Pancreas (tissue), 10 donors: ENCODE measurements around the gene NFE2. TPM values are rescaled to one million over a fixed set of nuclear protein-coding genes. Genes with fewer than 3 reads are reported as not detected.
A peak's percentile ranks its signal among the peaks of the same experiment; 100 is the strongest.

Experiments
- ATAC-seq, 4 donors: fragments of 200-7000 bp; cut with Tn5 transposase; one replicate each; pipeline versions ENCODE4 v1.8.0 to v1.9.1; 2020; ENCODE audit warnings: mild to moderate bottlenecking in 4 of 4, moderate library complexity in 4 of 4
- DNase-seq, 6 donors: peaks; one replicate each; pipeline ENCODE4 v3.0.0-alpha.2; 2020
- FAIRE-seq: peaks from 2 replicates; lab custom pipeline; 2012; peaks lifted over from hg19 to GRCh38; lab: Jason Lieb, UNC
- H3K27ac ChIP-seq, 4 donors: fragments of 200-600 bp; sonication (generic); 1 replicate in 3 of 4; 2 replicates in 1 of 4; pipeline versions ENCODE4 v1.5.0 to v1.8.0; 2020
- H3K27me3 ChIP-seq, 4 donors: fragments of 200-600 bp; one replicate each; pipeline ENCODE4 v1.8.0; 2021
- H3K36me3 ChIP-seq, 3 donors: fragments of 200-600 bp; sonication (generic) in 1 of 3; one replicate each; pipeline versions ENCODE4 v1.5.0 to v1.8.0; 2020 to 2021
- H3K4me1 ChIP-seq, 3 donors: fragments of 200-600 bp; one replicate each; pipeline ENCODE4 v1.8.0; 2021
- H3K4me3 ChIP-seq, 4 donors: fragments of 200-600 bp; sonication (generic) in 2 of 4; one replicate each; pipeline versions ENCODE4 v1.5.0 to v1.8.0; 2020 to 2021
- H3K9me3 ChIP-seq, 4 donors: fragments of 200-600 bp; one replicate each; pipeline ENCODE4 v1.8.0; 2021
- WGBS, 2 donors: extraction: QIAGEN DNeasy Blood & Tissue Kit; methylation state at CpG; one replicate each; pipeline ENCODE4 v1.1.7; 2013; 5-methylcytosine and 5-hydroxymethylcytosine counted together
- intact Hi-C, 3 donors: fragments of 100-400 bp; cut with DNase I; formaldehyde crosslinking; loops; one replicate each; pipeline versions ENCODE4 v1.11.1 to v1.14.2; 2022
- polyA plus RNA-seq, 2 donors: library from polyadenylated mRNA; stranded (reverse); fragments of 200-250 nt; gene quantifications; one replicate each; pipeline ENCODE4 v1.2.3, GENCODE V29; 2013
- total RNA-seq, 6 donors: library from RNA; stranded (reverse); fragmentation: NEBNext Ultra II Directional in 4 of 6; extraction: Animal tissue kit (Norgen Biotek cat#: 25700) in 4 of 6; gene quantifications; one replicate each; pipeline versions ENCODE4 v1.2.1 to v1.2.4, GENCODE V29; 2021 to 2023
- TF ChIP-seq, protein P1 (sequence below), 4 donors: fragments of 200-600 bp; sonication (generic) in 3 of 4; IDR thresholded peaks; one replicate each; pipeline versions ENCODE4 v1.5.0 to v1.8.0; 2021; ENCODE audit warnings: antibody characterized with exemption in 4 of 4
- donor health status: healthy with polysubstance abuse.
- donor health status: DM: no; HTN: no; CAD: no; lungs with moderate emphysema.
- donor health status: DM: no; HTN: no; CAD: no.
- donor health status: control.
- donor health status: control.
- donor health status: Bipolar disorder and iron deficiency.
- donor health status: DM: yes; HTN: yes; CAD: no.
- donor health status: DM: no; HTN: no; CAD: no.
- donor health status: DM: no; HTN: no; CAD: no.
- donor health status: DM: yes; HTN: yes; CAD: no.

The NFE2 gene
- total and polyA plus RNA-seq, 8 donors: 0.16 to 0.58 (median 0.34) TPM; not detected in 1

DNA sequence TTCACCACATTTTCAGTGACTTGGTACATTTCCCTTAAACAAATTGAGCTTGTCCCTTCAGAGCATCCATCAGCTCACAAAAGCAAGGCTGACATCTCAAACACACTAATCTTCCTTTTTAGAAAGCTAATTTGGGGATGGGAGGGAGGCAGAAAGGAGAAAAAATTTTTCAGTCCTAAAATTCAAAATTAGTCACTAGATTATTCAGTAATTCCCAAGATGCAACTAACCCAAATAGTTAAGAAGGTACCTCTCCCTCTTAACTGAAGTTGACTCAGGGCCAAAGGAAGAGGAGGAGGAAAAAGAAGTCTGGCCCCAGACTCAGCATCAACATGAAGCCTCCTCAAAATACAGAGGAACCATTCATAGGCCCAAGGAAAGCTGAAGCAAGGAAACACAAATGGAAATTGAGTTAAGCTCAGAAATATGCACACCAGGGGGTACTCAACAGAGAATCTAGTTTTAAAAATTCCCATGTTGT lies 42.6 kb downstream of the NFE2 start:
- ATAC-seq (no peak), DNase-seq (no peak), FAIRE-seq (no peak)
- Histone ChIP-seq H3K4me3 (peak overlapping the region in 1 of 4 donors; percentile 57), H3K9me3 (no peaks in the 10 kb centered on the region), H3K36me3 (no peaks in the 10 kb centered on the region), H3K4me1 (peaks cover 0 to 17% (median 11%) of the 10 kb centered on the region in 3 donors), H3K27ac (peak overlapping the region in 3 of 4 donors; percentile 76 to 90 (median 83)), H3K27me3 (no peaks in the 10 kb centered on the region)
- TF ChIP-seq, protein P1, sequence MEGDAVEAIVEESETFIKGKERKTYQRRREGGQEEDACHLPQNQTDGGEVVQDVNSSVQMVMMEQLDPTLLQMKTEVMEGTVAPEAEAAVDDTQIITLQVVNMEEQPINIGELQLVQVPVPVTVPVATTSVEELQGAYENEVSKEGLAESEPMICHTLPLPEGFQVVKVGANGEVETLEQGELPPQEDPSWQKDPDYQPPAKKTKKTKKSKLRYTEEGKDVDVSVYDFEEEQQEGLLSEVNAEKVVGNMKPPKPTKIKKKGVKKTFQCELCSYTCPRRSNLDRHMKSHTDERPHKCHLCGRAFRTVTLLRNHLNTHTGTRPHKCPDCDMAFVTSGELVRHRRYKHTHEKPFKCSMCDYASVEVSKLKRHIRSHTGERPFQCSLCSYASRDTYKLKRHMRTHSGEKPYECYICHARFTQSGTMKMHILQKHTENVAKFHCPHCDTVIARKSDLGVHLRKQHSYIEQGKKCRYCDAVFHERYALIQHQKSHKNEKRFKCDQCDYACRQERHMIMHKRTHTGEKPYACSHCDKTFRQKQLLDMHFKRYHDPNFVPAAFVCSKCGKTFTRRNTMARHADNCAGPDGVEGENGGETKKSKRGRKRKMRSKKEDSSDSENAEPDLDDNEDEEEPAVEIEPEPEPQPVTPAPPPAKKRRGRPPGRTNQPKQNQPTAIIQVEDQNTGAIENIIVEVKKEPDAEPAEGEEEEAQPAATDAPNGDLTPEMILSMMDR (IDR thresholded peaks at IDR 0.05): no peak
- intact Hi-C loops: loop anchor here in 1 of 3 donors (10.0 kb wide), 1 partner anchor 107 kb away; the partner anchor contains the start of gene GPR84

- no peaks in the 10 kb centered on the region for H3K27me3 ChIP-seq
- no peak overlapping the region for H3K4me3 ChIP-seq
- DNase-seq: no peak
- intact Hi-C loops: loop anchor here in 1 of 3 donors (10.0 kb wide), 1 partner anchor 107 kb away; the partner anchor contains the start of gene GPR84
- no peaks in the 10 kb centered on the region for H3K9me3 ChIP-seq
- no peak for ATAC-seq
- peaks cover 0 to 17% (median 11%) of the 10 kb centered on the region in 3 donors for H3K4me1 ChIP-seq
- no peak for FAIRE-seq
- TF ChIP-seq, protein P1 (IDR thresholded peaks at IDR 0.05): no peak
- WGBS, 2 donors: 84 to 87% methylated on average over 8 of the region's 8 CpGs
- no peaks in the 10 kb centered on the region for H3K36me3 ChIP-seq
- no peak overlapping the region for H3K27ac ChIP-seq
Observed at GRCh38 chr12:54257332-54257731, 43.5 kb downstream of the NFE2 start.

DNA sequence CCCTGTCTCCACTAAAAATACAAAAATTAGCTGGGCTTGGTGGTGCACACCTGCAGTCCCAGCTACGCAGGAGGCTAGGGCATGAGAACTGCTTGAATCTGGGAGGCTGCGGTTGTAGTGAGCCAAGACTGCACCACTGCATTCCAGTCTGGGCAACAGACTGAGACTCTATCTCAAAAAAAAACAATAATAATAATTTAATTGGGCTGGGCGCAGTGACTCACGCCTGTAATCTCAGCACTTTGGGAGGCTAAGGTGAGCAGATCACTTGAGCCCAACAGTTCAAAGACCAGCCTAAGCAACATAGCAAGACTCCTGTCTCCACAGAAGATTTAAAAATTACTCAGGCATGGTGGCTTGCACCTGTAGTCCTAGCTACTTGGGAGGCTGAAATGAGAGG lies 47.6 kb downstream of the NFE2 start:
- no peak for FAIRE-seq
- TF ChIP-seq, protein P1 (IDR thresholded peaks at IDR 0.05): no peak
- Histone ChIP-seq H3K27me3 (no peaks in the 10 kb centered on the region), H3K4me1 (peaks cover 0 to 4% (median under 1%) of the 10 kb centered on the region in 3 donors), H3K27ac (no peak overlapping the region), H3K9me3 (no peaks in the 10 kb centered on the region), H3K4me3 (no peak overlapping the region), H3K36me3 (peaks cover 0 to 7% (median 0%) of the 10 kb centered on the region in 3 donors)
- 94 to 96% methylated on average over 4 of the region's 4 CpGs for WGBS, 2 donors
- DNase-seq: no peak
- ATAC-seq: no peak
- intact Hi-C loops: loop anchor here in 1 of 3 donors (10.0 kb wide), 1 partner anchor 112 kb away; the partner anchor contains the start of gene GPR84

GRCh38 chr12:54251667-54252284 lies 49.0 kb downstream of the NFE2 start:
- H3K27me3 ChIP-seq: no peaks in the 10 kb centered on the region
- FAIRE-seq: no peak
- ATAC-seq: peak in 3 of 4 donors; percentile 71 to 85 (median 84)
- peaks cover 0 to 7% (median 0%) of the 10 kb centered on the region in 3 donors for H3K36me3 ChIP-seq
- H3K27ac ChIP-seq: no peak overlapping the region
- TF ChIP-seq, protein P1 (IDR thresholded peaks at IDR 0.05): peak in 3 of 4 donors; percentile 26 to 42 (median 37)
- DNase-seq: no peak
- H3K4me3 ChIP-seq: no peak overlapping the region
- H3K4me1 ChIP-seq: no peaks in the 10 kb centered on the region
- 100% methylated on average over 1 of the region's 1 CpG for WGBS, 2 donors
- intact Hi-C loops: loop anchor here in 1 of 3 donors (10.0 kb wide), 1 partner anchor 113 kb away; the partner anchor contains the start of gene GPR84
- H3K9me3 ChIP-seq: no peaks in the 10 kb centered on the region

- Histone ChIP-seq H3K27me3 (no peaks in the 10 kb centered on the region), H3K36me3 (peaks cover 0 to 21% (median 0%) of the 10 kb centered on the region in 3 donors), H3K9me3 (no peaks in the 10 kb centered on the region), H3K27ac (no peak overlapping the region), H3K4me3 (no peak overlapping the region), H3K4me1 (no peaks in the 10 kb centered on the region)
- FAIRE-seq (no peak), DNase-seq (no peak), ATAC-seq (no peak)
- WGBS, 2 donors: 94 to 99% methylated on average over 5 of the region's 5 CpGs
- TF ChIP-seq, protein P1 (IDR thresholded peaks at IDR 0.05): no peak
- intact Hi-C loops: no loop called here
Observed at GRCh38 chr12:54249489-54249888, 51.3 kb downstream of the NFE2 start.
